Right lobe of liver (tissue), 6 donors: ENCODE measurements around the gene AGTPBP1. TPM values are rescaled to one million over a fixed set of nuclear protein-coding genes. Genes with fewer than 3 reads are reported as not detected.

ENCODE experiments used
- ATAC-seq, 4 donors: fragments of 200-7000 bp; cut with Tn5 transposase; one replicate each; pipeline ENCODE4 v1.9.1; 2020; ENCODE audit warnings: mild to moderate bottlenecking in 4 of 4, moderate library complexity in 4 of 4
- DNase-seq, 3 donors: peaks; one replicate each; pipeline ENCODE4 v3.0.0-alpha.2; 2020
- H3K27ac ChIP-seq, 3 donors: fragments of 200-600 bp; one replicate each; pipeline ENCODE4 v1.8.0; 2022
- H3K27me3 ChIP-seq, 2 donors: fragments of 200-600 bp; one replicate each; pipeline ENCODE4 v1.8.0; 2022
- H3K36me3 ChIP-seq, 4 donors: fragments of 200-600 bp; sonication (generic) in 1 of 4; one replicate each; pipeline versions ENCODE4 v1.5.1 to v1.8.0; 2017 to 2022; ENCODE audit warnings: control low read depth in 1 of 4
- H3K4me1 ChIP-seq, 4 donors: fragments of 200-600 bp; sonication (generic) in 1 of 4; one replicate each; pipeline versions ENCODE4 v1.5.1 to v1.8.0; 2017 to 2022; ENCODE audit warnings: control low read depth in 1 of 4
- H3K4me3 ChIP-seq, 3 donors: fragments of 200-600 bp; one replicate each; pipeline ENCODE4 v1.8.0; 2022
- H3K9me3 ChIP-seq, 4 donors: fragments of 200-600 bp; sonication (generic) in 1 of 4; one replicate each; pipeline versions ENCODE4 v1.5.1 to v1.8.0; 2017 to 2022; ENCODE audit warnings: control low read depth in 1 of 4
- POLR2A ChIP-seq: fragments of 450-650 bp; IDR thresholded peaks from one replicate; pipeline ENCODE4 v1.6.1; 2017; ENCODE audit warnings: antibody characterized with exemption, mild to moderate bottlenecking
- WGBS: methylation state at CpG from one replicate; pipeline ENCODE4 v1.1.6; 2018; ENCODE audit warnings: low coverage, low lambda C conversion rate; ENCODE audit not compliant: insufficient coverage; ENCODE audit errors: missing lambda C conversion rate; 5-methylcytosine and 5-hydroxymethylcytosine counted together
- intact Hi-C, 2 donors: fragments of 100-400 bp; cut with DNase I; formaldehyde crosslinking; loops; one replicate each; pipeline versions ENCODE4 v1.11.2 to v1.14.1; 2022
- total RNA-seq, 6 experiments: library from RNA; depleted of rRNA in 2 of 6; stranded (reverse); fragments of >200 nt in 2 of 6; fragmentation: NEBNext Ultra II Directional in 3 of 6; extraction: Animal tissue kit (Norgen Biotek cat#: 25700) in 3 of 6; gene quantifications; one replicate each; pipeline versions ENCODE4 v1.1.0 to v1.2.4, GENCODE V29; 2016 to 2023
- TF ChIP-seq, protein P1 (sequence below), 4 donors: fragments of 200-600 bp in 3 of 4; fragments of 450-650 bp in 1 of 4; IDR thresholded peaks; one replicate each; pipeline versions ENCODE4 v1.5.1 to v1.8.0; 2016 to 2022; ENCODE audit warnings: antibody characterized with exemption in 4 of 4, mild to moderate bottlenecking in 2 of 4
- donor health status: DM: no; HTN: yes; CAD: no.
- donor health status: DM: no; HTN: no; CAD: no.
- donor health status: DM: no; HTN: no; CAD: no.
- donor health status: DM: no; HTN: yes; CAD: no.
- donor health status: DM: no; HTN: yes; CAD: no.

AGTPBP1 gene
- total RNA-seq, 6 experiments from 2014 or later, result 5.1 to 7.7 (median 6.5) TPM

DNA sequence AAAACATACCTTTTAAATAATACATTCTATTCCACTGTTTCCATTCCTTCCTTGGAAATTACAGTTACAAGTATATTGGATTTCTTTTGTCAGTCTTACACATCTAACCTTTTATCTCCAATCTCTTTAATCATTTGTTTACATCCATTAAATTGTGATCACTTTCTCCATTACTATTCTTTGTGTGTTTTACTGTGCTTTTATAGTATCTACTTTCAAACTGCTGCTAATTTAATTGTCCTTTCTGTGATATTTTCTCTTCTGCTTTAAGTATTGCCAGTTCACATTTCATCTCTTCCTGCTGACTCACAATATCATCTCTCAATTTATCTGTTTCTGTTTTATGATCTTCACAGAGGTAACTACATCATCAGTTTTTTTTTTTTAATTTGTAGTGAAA, 39.6 kb downstream of the AGTPBP1 start:
- no peak for TF ChIP-seq POLR2A
- TF ChIP-seq, protein P1, sequence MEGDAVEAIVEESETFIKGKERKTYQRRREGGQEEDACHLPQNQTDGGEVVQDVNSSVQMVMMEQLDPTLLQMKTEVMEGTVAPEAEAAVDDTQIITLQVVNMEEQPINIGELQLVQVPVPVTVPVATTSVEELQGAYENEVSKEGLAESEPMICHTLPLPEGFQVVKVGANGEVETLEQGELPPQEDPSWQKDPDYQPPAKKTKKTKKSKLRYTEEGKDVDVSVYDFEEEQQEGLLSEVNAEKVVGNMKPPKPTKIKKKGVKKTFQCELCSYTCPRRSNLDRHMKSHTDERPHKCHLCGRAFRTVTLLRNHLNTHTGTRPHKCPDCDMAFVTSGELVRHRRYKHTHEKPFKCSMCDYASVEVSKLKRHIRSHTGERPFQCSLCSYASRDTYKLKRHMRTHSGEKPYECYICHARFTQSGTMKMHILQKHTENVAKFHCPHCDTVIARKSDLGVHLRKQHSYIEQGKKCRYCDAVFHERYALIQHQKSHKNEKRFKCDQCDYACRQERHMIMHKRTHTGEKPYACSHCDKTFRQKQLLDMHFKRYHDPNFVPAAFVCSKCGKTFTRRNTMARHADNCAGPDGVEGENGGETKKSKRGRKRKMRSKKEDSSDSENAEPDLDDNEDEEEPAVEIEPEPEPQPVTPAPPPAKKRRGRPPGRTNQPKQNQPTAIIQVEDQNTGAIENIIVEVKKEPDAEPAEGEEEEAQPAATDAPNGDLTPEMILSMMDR (IDR thresholded peaks at IDR 0.05), result no peak
- Histone ChIP-seq H3K4me3 (no peak overlapping the region), H3K4me1 (no peaks in the 10 kb centered on the region), H3K27ac (no peak overlapping the region), H3K9me3 (no peaks in the 10 kb centered on the region), H3K36me3 (no peaks in the 10 kb centered on the region), H3K27me3 (no peaks in the 10 kb centered on the region)
- intact Hi-C loops, result no loop called here
- DNase-seq (no peak), ATAC-seq (no peak)

DNA sequence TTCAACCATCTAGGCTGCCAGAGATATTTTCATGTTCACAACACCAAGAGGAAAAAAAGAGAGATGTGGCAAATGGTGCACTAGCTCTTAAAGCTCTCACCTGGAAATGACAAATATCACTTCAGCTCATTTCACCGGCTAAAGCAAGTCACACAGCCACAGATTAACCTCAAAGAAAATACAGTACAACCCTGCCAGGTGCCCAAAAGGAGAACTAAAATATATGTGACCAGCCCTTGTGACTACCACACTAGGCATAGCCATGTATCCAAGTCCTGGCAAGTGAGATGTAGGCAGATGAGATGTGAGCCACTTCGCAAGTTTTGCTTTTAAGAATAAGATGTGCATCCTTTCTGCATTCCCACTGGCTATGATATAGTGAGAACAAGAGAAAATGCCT, 41.4 kb downstream of the AGTPBP1 start:
- DNase-seq, result no peak
- Histone ChIP-seq H3K4me1 (no peaks in the 10 kb centered on the region), H3K4me3 (no peak overlapping the region), H3K36me3 (no peaks in the 10 kb centered on the region), H3K9me3 (no peaks in the 10 kb centered on the region), H3K27me3 (no peaks in the 10 kb centered on the region), H3K27ac (no peak overlapping the region)
- no peak for ATAC-seq
- 76% methylated on average over 2 of the region's 2 CpGs for WGBS
- no peak for TF ChIP-seq POLR2A
- TF ChIP-seq, protein P1 (IDR thresholded peaks at IDR 0.05), result no peak
- intact Hi-C loops, result no loop called here

DNA sequence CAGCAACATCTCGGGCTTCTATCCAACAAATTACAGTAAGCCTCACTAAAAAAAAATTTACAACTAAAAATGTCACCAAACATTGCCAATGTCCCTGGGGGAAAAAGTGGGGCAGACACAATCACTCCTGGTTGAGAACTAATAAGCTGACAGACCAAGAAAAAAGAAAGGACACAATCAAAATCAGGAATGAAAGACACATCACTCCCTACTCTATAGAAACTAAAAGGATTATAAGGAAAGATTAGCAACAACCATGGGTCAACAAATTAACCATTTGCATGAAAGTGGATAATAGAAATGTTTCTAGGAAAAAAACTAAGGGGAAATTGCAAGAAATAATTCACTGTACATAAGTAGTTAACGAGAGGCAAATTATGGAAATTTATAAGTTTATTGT, 53.4 kb downstream of the AGTPBP1 start:
- H3K27me3 ChIP-seq, result no peaks in the 10 kb centered on the region
- intact Hi-C loops, result no loop called here
- ATAC-seq, result no peak

DNA sequence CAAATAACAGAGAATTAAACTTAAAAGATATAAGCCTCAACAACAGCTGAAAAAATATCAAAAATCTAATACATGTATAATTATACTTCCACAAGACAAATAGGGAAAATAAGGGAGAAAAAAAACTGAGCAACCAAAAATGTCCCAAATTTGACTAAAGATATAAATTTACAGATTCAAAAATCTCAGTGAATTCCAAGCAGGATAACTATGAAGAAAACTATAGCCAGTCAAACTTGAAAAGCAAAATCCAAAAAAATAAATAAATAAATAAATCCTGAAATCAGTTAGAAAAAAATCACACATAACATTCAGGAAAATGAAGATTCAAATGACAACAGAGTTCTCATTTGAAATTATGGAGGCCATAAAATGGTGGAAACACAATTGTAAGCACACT, 56.7 kb downstream of the AGTPBP1 start:
- no peak for TF ChIP-seq POLR2A
- TF ChIP-seq, protein P1 (IDR thresholded peaks at IDR 0.05), result no peak

More for the DNA sequence above, 53.4 kb downstream of the AGTPBP1 start:
- Histone ChIP-seq H3K4me3 (no peak overlapping the region), H3K4me1 (no peaks in the 10 kb centered on the region), H3K36me3 (no peaks in the 10 kb centered on the region), H3K27ac (no peak overlapping the region), H3K9me3 (no peaks in the 10 kb centered on the region)
- no peak for TF ChIP-seq POLR2A
- no peak for DNase-seq
- WGBS, result 82% methylated on average over 2 of the region's 2 CpGs

DNA sequence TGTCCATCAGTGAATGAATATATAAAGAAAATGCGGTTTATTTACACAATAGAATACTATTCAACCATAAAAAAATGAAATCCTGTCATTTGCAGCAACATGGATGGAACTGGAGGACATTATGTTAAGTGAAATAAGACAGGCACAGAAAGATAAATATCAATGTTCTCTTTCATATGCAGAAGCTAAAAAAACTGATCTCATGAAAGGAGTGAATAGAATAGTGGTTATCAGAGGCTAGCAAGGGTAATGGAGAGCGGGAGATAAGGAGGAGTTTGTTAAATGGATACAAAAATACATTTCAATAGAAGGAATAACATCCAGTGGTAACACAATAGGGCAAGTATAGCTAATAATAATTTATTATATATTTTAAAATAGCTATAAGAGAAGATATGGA, 65.0 kb downstream of the AGTPBP1 start:
- no peak for ATAC-seq
- no peak for DNase-seq
- Histone ChIP-seq H3K36me3 (peaks cover 0 to 3% (median 0%) of the 10 kb centered on the region in 4 donors), H3K4me3 (no peak overlapping the region), H3K9me3 (no peaks in the 10 kb centered on the region), H3K27ac (no peak overlapping the region), H3K27me3 (no peaks in the 10 kb centered on the region), H3K4me1 (no peaks in the 10 kb centered on the region)
- intact Hi-C loops, result no loop called here
- no peak for TF ChIP-seq POLR2A
- TF ChIP-seq, protein P1 (IDR thresholded peaks at IDR 0.05), result no peak
- 95% methylated on average over 2 of the region's 2 CpGs for WGBS

More for the DNA sequence above, 56.7 kb downstream of the AGTPBP1 start:
- Histone ChIP-seq H3K36me3 (no peaks in the 10 kb centered on the region), H3K4me3 (no peak overlapping the region), H3K27me3 (no peaks in the 10 kb centered on the region), H3K4me1 (no peaks in the 10 kb centered on the region), H3K27ac (no peak overlapping the region), H3K9me3 (no peaks in the 10 kb centered on the region)
- ATAC-seq (no peak), DNase-seq (no peak)
- intact Hi-C loops, result no loop called here
